Measurements from ENCODE around the gene ASCL4.
"Not testable (repeated sequence)": the region's sequence is repeated elsewhere in the genome, so short reads cannot be mapped to it uniquely, and the experiment has no call there.

ASCL4 gene

GRCh38 chr12:107774349-107775029 lies at the start of gene ASCL4:
Gene ASCL4 (plus strand): TSS chr12:107774704. CDS start chr12:107775219, 515 bp downstream.
- Histone ChIP-seq H3K9me3 (ENCODE audit: control insufficient read depth, low read length) (no peaks in the 10 kb centered on the region), H3K27me3 (replicated peaks; ENCODE audit: control insufficient read depth, insufficient read depth, low read length) (peaks cover 39% of the 10 kb centered on the region), H3K9ac (ENCODE audit: low read length) (no peak within 1 kb of the TSS), H3K36me3 (ENCODE audit: control insufficient read depth, insufficient read depth, low read length, severe bottlenecking) (no peaks in the 10 kb centered on the region), H3K4me1 (ENCODE audit: control insufficient read depth, insufficient read depth, low read length) (no peaks in the 10 kb centered on the region), H3K4me3 (ENCODE audit: low read length) (no peak within 1 kb of the TSS)
- no peak for DNase-seq (ENCODE audit: low read depth)

- H3K9me3 ChIP-seq (ENCODE audit: control insufficient read depth, low read length); H3K27me3 ChIP-seq (replicated peaks; ENCODE audit: control insufficient read depth, insufficient read depth, low read length); H3K9ac ChIP-seq (ENCODE audit: low read length); H3K4me3 ChIP-seq (ENCODE audit: low read length); H3K36me3 ChIP-seq (ENCODE audit: control insufficient read depth, insufficient read depth, low read length, severe bottlenecking); DNase-seq (ENCODE audit: low read depth); H3K4me1 ChIP-seq (ENCODE audit: control insufficient read depth, insufficient read depth, low read length): not testable (repeated sequence)
These were observed 47.2 kb upstream of the ASCL4 start for GRCh38 chr12:107727327-107727726.

GRCh38 chr12:107727742-107728141 lies 46.8 kb upstream of the ASCL4 start:
- not testable (repeated sequence) for DNase-seq (ENCODE audit: low read depth); H3K9me3 ChIP-seq (ENCODE audit: control insufficient read depth, low read length); H3K4me1 ChIP-seq (ENCODE audit: control insufficient read depth, insufficient read depth, low read length); H3K27me3 ChIP-seq (replicated peaks; ENCODE audit: control insufficient read depth, insufficient read depth, low read length); H3K36me3 ChIP-seq (ENCODE audit: control insufficient read depth, insufficient read depth, low read length, severe bottlenecking); H3K4me3 ChIP-seq (ENCODE audit: low read length); H3K9ac ChIP-seq (ENCODE audit: low read length)

- H3K9ac ChIP-seq (ENCODE audit: low read length), result no peak overlapping the region
- peaks cover 37% of the 10 kb centered on the region for H3K36me3 ChIP-seq (ENCODE audit: control insufficient read depth, insufficient read depth, low read length, severe bottlenecking)
These were observed 43.7 kb upstream of the ASCL4 start for GRCh38 chr12:107730618-107731341.

GRCh38 chr12:107731366-107731765 lies 43.1 kb upstream of the ASCL4 start:
- Histone ChIP-seq H3K9me3 (ENCODE audit: control insufficient read depth, low read length) (no peaks in the 10 kb centered on the region), H3K4me1 (ENCODE audit: control insufficient read depth, insufficient read depth, low read length) (no peaks in the 10 kb centered on the region), H3K9ac (ENCODE audit: low read length) (no peak overlapping the region), H3K36me3 (ENCODE audit: control insufficient read depth, insufficient read depth, low read length, severe bottlenecking) (peaks cover 43% of the 10 kb centered on the region), H3K4me3 (ENCODE audit: low read length) (no peak overlapping the region), H3K27me3 (replicated peaks; ENCODE audit: control insufficient read depth, insufficient read depth, low read length) (no peaks in the 10 kb centered on the region)
- DNase-seq (ENCODE audit: low read depth), result no peak

More at GRCh38 chr12:107730618-107731341, 43.7 kb upstream of the ASCL4 start:
- DNase-seq (ENCODE audit: low read depth), result no peak
- Histone ChIP-seq H3K4me1 (ENCODE audit: control insufficient read depth, insufficient read depth, low read length) (no peaks in the 10 kb centered on the region), H3K4me3 (ENCODE audit: low read length) (no peak overlapping the region), H3K27me3 (replicated peaks; ENCODE audit: control insufficient read depth, insufficient read depth, low read length) (no peaks in the 10 kb centered on the region), H3K9me3 (ENCODE audit: control insufficient read depth, low read length) (no peaks in the 10 kb centered on the region)

GRCh38 chr12:107732365-107732764 lies 42.1 kb upstream of the ASCL4 start:
- no peaks in the 10 kb centered on the region for H3K9me3 ChIP-seq (ENCODE audit: control insufficient read depth, low read length)
- H3K4me3 ChIP-seq (ENCODE audit: low read length), result no peak overlapping the region
- H3K36me3 ChIP-seq (ENCODE audit: control insufficient read depth, insufficient read depth, low read length, severe bottlenecking), result peaks cover 53% of the 10 kb centered on the region
- no peaks in the 10 kb centered on the region for H3K4me1 ChIP-seq (ENCODE audit: control insufficient read depth, insufficient read depth, low read length)
- no peaks in the 10 kb centered on the region for H3K27me3 ChIP-seq (replicated peaks; ENCODE audit: control insufficient read depth, insufficient read depth, low read length)
- no peak overlapping the region for H3K9ac ChIP-seq (ENCODE audit: low read length)
- no peak for DNase-seq (ENCODE audit: low read depth)

- H3K36me3 ChIP-seq (ENCODE audit: control insufficient read depth, insufficient read depth, low read length, severe bottlenecking), result peaks cover 71% of the 10 kb centered on the region
These were observed 40.4 kb upstream of the ASCL4 start for GRCh38 chr12:107734139-107734538.

GRCh38 chr12:107735763-107736162 lies 38.7 kb upstream of the ASCL4 start:
- Histone ChIP-seq H3K9me3 (ENCODE audit: control insufficient read depth, low read length) (no peaks in the 10 kb centered on the region), H3K4me1 (ENCODE audit: control insufficient read depth, insufficient read depth, low read length) (no peaks in the 10 kb centered on the region), H3K4me3 (ENCODE audit: low read length) (no peak overlapping the region), H3K9ac (ENCODE audit: low read length) (no peak overlapping the region), H3K36me3 (ENCODE audit: control insufficient read depth, insufficient read depth, low read length, severe bottlenecking) (peaks cover 87% of the 10 kb centered on the region), H3K27me3 (replicated peaks; ENCODE audit: control insufficient read depth, insufficient read depth, low read length) (no peaks in the 10 kb centered on the region)
- no peak for DNase-seq (ENCODE audit: low read depth)

More at GRCh38 chr12:107734139-107734538, 40.4 kb upstream of the ASCL4 start:
- no peak for DNase-seq (ENCODE audit: low read depth)
- H3K9ac ChIP-seq (ENCODE audit: low read length), result no peak overlapping the region
- H3K4me3 ChIP-seq (ENCODE audit: low read length), result no peak overlapping the region
- H3K9me3 ChIP-seq (ENCODE audit: control insufficient read depth, low read length), result no peaks in the 10 kb centered on the region
- no peaks in the 10 kb centered on the region for H3K4me1 ChIP-seq (ENCODE audit: control insufficient read depth, insufficient read depth, low read length)
- no peaks in the 10 kb centered on the region for H3K27me3 ChIP-seq (replicated peaks; ENCODE audit: control insufficient read depth, insufficient read depth, low read length)

GRCh38 chr12:107736914-107737313 lies 37.6 kb upstream of the ASCL4 start:
- Histone ChIP-seq H3K27me3 (replicated peaks; ENCODE audit: control insufficient read depth, insufficient read depth, low read length) (no peaks in the 10 kb centered on the region), H3K36me3 (ENCODE audit: control insufficient read depth, insufficient read depth, low read length, severe bottlenecking) (peaks cover 99% of the 10 kb centered on the region), H3K9me3 (ENCODE audit: control insufficient read depth, low read length) (no peaks in the 10 kb centered on the region), H3K9ac (ENCODE audit: low read length) (no peak overlapping the region), H3K4me1 (ENCODE audit: control insufficient read depth, insufficient read depth, low read length) (no peaks in the 10 kb centered on the region), H3K4me3 (ENCODE audit: low read length) (no peak overlapping the region)
- DNase-seq (ENCODE audit: low read depth), result no peak

GRCh38 chr12:107748472-107748871 lies 26.0 kb upstream of the ASCL4 start:
- Histone ChIP-seq H3K36me3 (ENCODE audit: control insufficient read depth, insufficient read depth, low read length, severe bottlenecking) (peaks cover 67% of the 10 kb centered on the region), H3K9ac (ENCODE audit: low read length) (peak overlapping the region; percentile 60), H3K4me3 (ENCODE audit: low read length) (peak overlapping the region; percentile 71), H3K27me3 (replicated peaks; ENCODE audit: control insufficient read depth, insufficient read depth, low read length) (no peaks in the 10 kb centered on the region), H3K9me3 (ENCODE audit: control insufficient read depth, low read length) (no peaks in the 10 kb centered on the region), H3K4me1 (ENCODE audit: control insufficient read depth, insufficient read depth, low read length) (peaks cover 23% of the 10 kb centered on the region)
- DNase-seq (ENCODE audit: low read depth), result peak; percentile 69

GRCh38 chr12:107749083-107749482 lies 25.4 kb upstream of the ASCL4 start:
- Histone ChIP-seq H3K27me3 (replicated peaks; ENCODE audit: control insufficient read depth, insufficient read depth, low read length) (no peaks in the 10 kb centered on the region), H3K36me3 (ENCODE audit: control insufficient read depth, insufficient read depth, low read length, severe bottlenecking) (peaks cover 67% of the 10 kb centered on the region), H3K4me1 (ENCODE audit: control insufficient read depth, insufficient read depth, low read length) (peaks cover 23% of the 10 kb centered on the region), H3K9ac (ENCODE audit: low read length) (peak overlapping the region; percentile 39), H3K9me3 (ENCODE audit: control insufficient read depth, low read length) (no peaks in the 10 kb centered on the region), H3K4me3 (ENCODE audit: low read length) (peak overlapping the region; percentile 71)
- DNase-seq (ENCODE audit: low read depth), result peak; percentile 28

All from adipocyte (in vitro differentiated cells).